HepG2 (cell line): ENCODE measurements around the gene DGKD. TPM values are rescaled to one million over a fixed set of nuclear protein-coding genes. Genes with fewer than 3 reads are reported as not detected.
A peak's percentile ranks its signal among the peaks of the same experiment; 100 is the strongest.

ENCODE experiments used
- ATRX ChIP-seq: sonication (generic); formaldehyde crosslinking; IDR thresholded peaks from 2 replicates; pipeline ENCODE4 v1.4.0; 2020; ENCODE audit warnings: missing genetic modification reagents, borderline replicate concordance
- CSRNP2 ChIP-seq: sonication (generic); formaldehyde crosslinking; conservative IDR thresholded peaks from 2 replicates; pipeline ENCODE4 v1.8.0; 2022; ENCODE audit warnings: low read depth, missing genetic modification reagents
- ESRRA ChIP-seq: sonication (generic); formaldehyde crosslinking; IDR thresholded peaks from 2 replicates; pipeline ENCODE4 v1.5.1; 2020; ENCODE audit warnings: mild to moderate bottlenecking, low read depth, missing genetic modification reagents
- GATAD2A ChIP-seq: IDR thresholded peaks from 2 replicates; pipeline ENCODE4 v1.6.1; 2016
- RAD51 ChIP-seq: fragments of 450-650 bp; IDR thresholded peaks from 2 replicates; pipeline ENCODE4 v1.6.1; 2016; ENCODE audit warnings: borderline replicate concordance
- U2AF2 ChIP-seq: fragments of 200-400 bp; formaldehyde crosslinking; IDR thresholded peaks from 2 replicates; pipeline ENCODE4 v1.6.1; 2017; ENCODE audit warnings: low read depth, mild to moderate bottlenecking, low read length
- ZFP1 ChIP-seq: IDR thresholded peaks from 2 replicates; pipeline ENCODE4 v1.6.1; 2016
- ZNF253 ChIP-seq: sonication (generic); formaldehyde crosslinking; IDR thresholded peaks from 2 replicates; pipeline ENCODE4 v1.8.0; 2022; ENCODE audit warnings: mild to moderate bottlenecking, missing genetic modification reagents, borderline replicate concordance
- ZNF382 ChIP-seq: sonication (generic); formaldehyde crosslinking; IDR thresholded peaks from 2 replicates; pipeline ENCODE4 v1.5.0; 2020; ENCODE audit warnings: missing genetic modification reagents, mild to moderate bottlenecking, borderline replicate concordance
- ZNF441 ChIP-seq: sonication (generic); formaldehyde crosslinking; IDR thresholded peaks from 2 replicates; pipeline ENCODE4 v1.7.0; 2021; ENCODE audit warnings: missing genetic modification reagents, borderline replicate concordance
- ZNF543 ChIP-seq: sonication (generic); formaldehyde crosslinking; IDR thresholded peaks from 2 replicates; pipeline ENCODE4 v1.4.0; 2020; ENCODE audit warnings: mild to moderate bottlenecking, missing genetic modification reagents
- ZNF557 ChIP-seq: sonication (generic); formaldehyde crosslinking; IDR thresholded peaks from 2 replicates; pipeline ENCODE4 v1.4.0; 2020; ENCODE audit warnings: missing genetic modification reagents
- ZNF891 ChIP-seq: sonication (generic); formaldehyde crosslinking; IDR thresholded peaks from 2 replicates; pipeline ENCODE4 v1.5.0; 2020; ENCODE audit warnings: mild to moderate bottlenecking, missing genetic modification reagents
- polyA plus RNA-seq, 8 experiments: library from polyadenylated mRNA; depleted of rRNA in 3 of 8; stranded (reverse) in 7 of 8; unstranded in 1 of 8; fragments of >200 nt; fragmentation: Illumina TruSeq in 4 of 8; extraction: Trizol in 4 of 8; gene quantifications; 2 replicates each; pipeline versions ENCODE4 v1.2.1 to v1.2.3, GENCODE V29; 2011 to 2016; ENCODE audit warnings: low read depth in 4 of 8, missing spikeins in 1 of 8, mixed read lengths in 1 of 8; ENCODE audit not compliant: insufficient read depth in 1 of 8
- total RNA-seq, 5 experiments: library from RNA; depleted of rRNA; stranded (reverse); fragments of >200 nt; fragmentation: Illumina TruSeq; extraction: Trizol; gene quantifications; 2 replicates each; pipeline ENCODE4 v1.2.3, GENCODE V29; 2016; ENCODE audit warnings: low read depth in 1 of 5
- TF ChIP-seq, protein P1 (sequence below): sonication (generic); formaldehyde crosslinking; conservative IDR thresholded peaks from 2 replicates; pipeline ENCODE4 v1.4.0; 2020; ENCODE audit warnings: mild to moderate bottlenecking, missing genetic modification reagents, moderate library complexity
- TF ChIP-seq, protein P2 (sequence below): sonication (generic); formaldehyde crosslinking; IDR thresholded peaks from 2 replicates; pipeline ENCODE4 v1.4.0; 2020; ENCODE audit warnings: missing genetic modification reagents, borderline replicate concordance
- TF ChIP-seq, protein P3 (sequence below): sonication (generic); formaldehyde crosslinking; IDR thresholded peaks from 2 replicates; pipeline ENCODE4 v1.4.0; 2020; ENCODE audit warnings: mild to moderate bottlenecking, low read depth, missing genetic modification reagents
- TF ChIP-seq, protein P4 (sequence below): fragments of 450-650 bp; IDR thresholded peaks from 2 replicates; pipeline ENCODE4 v1.6.1; 2016

The DGKD gene
- total and polyA plus RNA-seq, 2 of the 13 experiments (the other 11 are each of a cell fraction or from before 2014, with no cell fraction given), result 24.5 to 33.2 TPM

GRCh38 chr2:233387667-233388528 lies 33.6 kb downstream of the DGKD start (continued):
- TF ChIP-seq, protein P1, sequence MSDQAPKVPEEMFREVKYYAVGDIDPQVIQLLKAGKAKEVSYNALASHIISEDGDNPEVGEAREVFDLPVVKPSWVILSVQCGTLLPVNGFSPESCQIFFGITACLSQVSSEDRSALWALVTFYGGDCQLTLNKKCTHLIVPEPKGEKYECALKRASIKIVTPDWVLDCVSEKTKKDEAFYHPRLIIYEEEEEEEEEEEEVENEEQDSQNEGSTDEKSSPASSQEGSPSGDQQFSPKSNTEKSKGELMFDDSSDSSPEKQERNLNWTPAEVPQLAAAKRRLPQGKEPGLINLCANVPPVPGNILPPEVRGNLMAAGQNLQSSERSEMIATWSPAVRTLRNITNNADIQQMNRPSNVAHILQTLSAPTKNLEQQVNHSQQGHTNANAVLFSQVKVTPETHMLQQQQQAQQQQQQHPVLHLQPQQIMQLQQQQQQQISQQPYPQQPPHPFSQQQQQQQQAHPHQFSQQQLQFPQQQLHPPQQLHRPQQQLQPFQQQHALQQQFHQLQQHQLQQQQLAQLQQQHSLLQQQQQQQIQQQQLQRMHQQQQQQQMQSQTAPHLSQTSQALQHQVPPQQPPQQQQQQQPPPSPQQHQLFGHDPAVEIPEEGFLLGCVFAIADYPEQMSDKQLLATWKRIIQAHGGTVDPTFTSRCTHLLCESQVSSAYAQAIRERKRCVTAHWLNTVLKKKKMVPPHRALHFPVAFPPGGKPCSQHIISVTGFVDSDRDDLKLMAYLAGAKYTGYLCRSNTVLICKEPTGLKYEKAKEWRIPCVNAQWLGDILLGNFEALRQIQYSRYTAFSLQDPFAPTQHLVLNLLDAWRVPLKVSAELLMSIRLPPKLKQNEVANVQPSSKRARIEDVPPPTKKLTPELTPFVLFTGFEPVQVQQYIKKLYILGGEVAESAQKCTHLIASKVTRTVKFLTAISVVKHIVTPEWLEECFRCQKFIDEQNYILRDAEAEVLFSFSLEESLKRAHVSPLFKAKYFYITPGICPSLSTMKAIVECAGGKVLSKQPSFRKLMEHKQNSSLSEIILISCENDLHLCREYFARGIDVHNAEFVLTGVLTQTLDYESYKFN (CRISPR knock-in tag), result peak; percentile 96
- TF ChIP-seq, protein P2, sequence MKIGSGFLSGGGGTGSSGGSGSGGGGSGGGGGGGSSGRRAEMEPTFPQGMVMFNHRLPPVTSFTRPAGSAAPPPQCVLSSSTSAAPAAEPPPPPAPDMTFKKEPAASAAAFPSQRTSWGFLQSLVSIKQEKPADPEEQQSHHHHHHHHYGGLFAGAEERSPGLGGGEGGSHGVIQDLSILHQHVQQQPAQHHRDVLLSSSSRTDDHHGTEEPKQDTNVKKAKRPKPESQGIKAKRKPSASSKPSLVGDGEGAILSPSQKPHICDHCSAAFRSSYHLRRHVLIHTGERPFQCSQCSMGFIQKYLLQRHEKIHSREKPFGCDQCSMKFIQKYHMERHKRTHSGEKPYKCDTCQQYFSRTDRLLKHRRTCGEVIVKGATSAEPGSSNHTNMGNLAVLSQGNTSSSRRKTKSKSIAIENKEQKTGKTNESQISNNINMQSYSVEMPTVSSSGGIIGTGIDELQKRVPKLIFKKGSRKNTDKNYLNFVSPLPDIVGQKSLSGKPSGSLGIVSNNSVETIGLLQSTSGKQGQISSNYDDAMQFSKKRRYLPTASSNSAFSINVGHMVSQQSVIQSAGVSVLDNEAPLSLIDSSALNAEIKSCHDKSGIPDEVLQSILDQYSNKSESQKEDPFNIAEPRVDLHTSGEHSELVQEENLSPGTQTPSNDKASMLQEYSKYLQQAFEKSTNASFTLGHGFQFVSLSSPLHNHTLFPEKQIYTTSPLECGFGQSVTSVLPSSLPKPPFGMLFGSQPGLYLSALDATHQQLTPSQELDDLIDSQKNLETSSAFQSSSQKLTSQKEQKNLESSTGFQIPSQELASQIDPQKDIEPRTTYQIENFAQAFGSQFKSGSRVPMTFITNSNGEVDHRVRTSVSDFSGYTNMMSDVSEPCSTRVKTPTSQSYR (CRISPR knock-in tag), result peak; percentile 95
- no peak for TF ChIP-seq ZNF557 (CRISPR knock-in tag)
- no peak for TF ChIP-seq ZNF543 (CRISPR knock-in tag)
- peak; percentile 90 for TF ChIP-seq GATAD2A (CRISPR knock-in tag)
- TF ChIP-seq, protein P3, sequence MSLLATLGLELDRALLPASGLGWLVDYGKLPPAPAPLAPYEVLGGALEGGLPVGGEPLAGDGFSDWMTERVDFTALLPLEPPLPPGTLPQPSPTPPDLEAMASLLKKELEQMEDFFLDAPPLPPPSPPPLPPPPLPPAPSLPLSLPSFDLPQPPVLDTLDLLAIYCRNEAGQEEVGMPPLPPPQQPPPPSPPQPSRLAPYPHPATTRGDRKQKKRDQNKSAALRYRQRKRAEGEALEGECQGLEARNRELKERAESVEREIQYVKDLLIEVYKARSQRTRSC (CRISPR knock-in tag), result no peak
- no peak for TF ChIP-seq ZNF382 (CRISPR knock-in tag)
- no peak for TF ChIP-seq U2AF2
- TF ChIP-seq ZFP1 (CRISPR knock-in tag), result 0 out of 2 replicates have a peak, but pooled peaks have one; percentile 50
- TF ChIP-seq ZNF253, result 0 out of 2 replicates have a peak, but pooled peaks have one; percentile 69
- TF ChIP-seq ESRRA (CRISPR knock-in tag), result peak; percentile 97
- TF ChIP-seq CSRNP2 (CRISPR knock-in tag), result no peak
- no peak for TF ChIP-seq ATRX
- TF ChIP-seq RAD51, result no peak
- peak; percentile 50; the same call in 1 of the 2 replicates for TF ChIP-seq ZNF441 (CRISPR knock-in tag)
- 0 out of 2 replicates have a peak, but pooled peaks have one; percentile 39 for TF ChIP-seq ZNF891 (CRISPR knock-in tag)
- TF ChIP-seq, protein P4, sequence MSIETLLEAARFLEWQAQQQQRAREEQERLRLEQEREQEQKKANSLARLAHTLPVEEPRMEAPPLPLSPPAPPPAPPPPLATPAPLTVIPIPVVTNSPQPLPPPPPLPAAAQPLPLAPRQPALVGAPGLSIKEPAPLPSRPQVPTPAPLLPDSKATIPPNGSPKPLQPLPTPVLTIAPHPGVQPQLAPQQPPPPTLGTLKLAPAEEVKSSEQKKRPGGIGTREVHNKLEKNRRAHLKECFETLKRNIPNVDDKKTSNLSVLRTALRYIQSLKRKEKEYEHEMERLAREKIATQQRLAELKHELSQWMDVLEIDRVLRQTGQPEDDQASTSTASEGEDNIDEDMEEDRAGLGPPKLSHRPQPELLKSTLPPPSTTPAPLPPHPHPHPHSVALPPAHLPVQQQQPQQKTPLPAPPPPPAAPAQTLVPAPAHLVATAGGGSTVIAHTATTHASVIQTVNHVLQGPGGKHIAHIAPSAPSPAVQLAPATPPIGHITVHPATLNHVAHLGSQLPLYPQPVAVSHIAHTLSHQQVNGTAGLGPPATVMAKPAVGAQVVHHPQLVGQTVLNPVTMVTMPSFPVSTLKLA, result no peak
